Measurements from ENCODE around the gene ECT2L. TPM values are rescaled to one million over a fixed set of nuclear protein-coding genes. Genes with fewer than 3 reads are reported as not detected.

Gene ECT2L
- total RNA-seq, 1 experiment from 2014 or later = not detected

GRCh38 chr6:138837246-138837645, 41.4 kb downstream of the ECT2L start:
- Histone ChIP-seq H3K18ac (ENCODE audit: insufficient read length, low read depth, low read length) (no peak overlapping the region), H3K4me2 (ENCODE audit: insufficient read depth, insufficient read length, low read length) (no peak overlapping the region), H3K27me3 (ENCODE audit: insufficient read depth, low read length) (no peaks in the 10 kb centered on the region), H3K79me2 (ENCODE audit: insufficient read depth, low read length) (no peaks in the 10 kb centered on the region), H4K8ac (replicated peaks; ENCODE audit: insufficient read length, low read depth, low read length) (no peak overlapping the region), H3K9ac (ENCODE audit: extremely low read depth, insufficient read length, low read length) (no peak overlapping the region), H3K79me1 (ENCODE audit: insufficient read depth, low read depth, low read length, poor library complexity, severe bottlenecking) (no peaks in the 10 kb centered on the region), H4K5ac (ENCODE audit: insufficient read length, low read depth, low read length) (no peak overlapping the region), H3K4me1 (ENCODE audit: insufficient read depth, low read length) (no peaks in the 10 kb centered on the region), H3K56ac (ENCODE audit: insufficient read length, low read depth, low read length) (no peak overlapping the region), H2BK20ac (ENCODE audit: low read depth, low read length, poor library complexity, severe bottlenecking) (no peak overlapping the region), H3K23me2 (ENCODE audit: insufficient read length, low read depth, low read length, poor library complexity, severe bottlenecking) (no peaks in the 10 kb centered on the region), H2BK120ac (ENCODE audit: low read depth, low read length, poor library complexity, severe bottlenecking) (no peak overlapping the region), H2AFZ (ENCODE audit: low read length) (no peak overlapping the region), H3K27ac (ENCODE audit: insufficient read length, low read depth, low read length) (no peak overlapping the region), H3K4ac (ENCODE audit: low read depth, low read length) (no peak overlapping the region), H3T11ph (ENCODE audit: low read length) (no peak overlapping the region), H2AK5ac (ENCODE audit: insufficient read length, low read length) (no peak overlapping the region), H3K14ac (ENCODE audit: insufficient read depth, low read length) (no peak overlapping the region), H4K20me1 (ENCODE audit: control insufficient read depth, insufficient read depth, insufficient read length) (no peaks in the 10 kb centered on the region), H2BK5ac (ENCODE audit: insufficient read length, low read length) (no peak overlapping the region), H2BK12ac (ENCODE audit: insufficient read length, low read depth, low read length) (no peak overlapping the region), H2BK15ac (ENCODE audit: low read depth, low read length) (no peak overlapping the region), H3K9me3 (ENCODE audit: control insufficient read depth, low read depth, low read length) (no peaks in the 10 kb centered on the region), H4K91ac (ENCODE audit: insufficient read length, low read depth, low read length) (no peak overlapping the region), H3K23ac (ENCODE audit: insufficient read length, low read depth, low read length) (no peak overlapping the region)
- H3K4me3 Mint-ChIP-seq = no peak overlapping the region
- H3K27ac Mint-ChIP-seq = peak overlapping the region in 1 of 3 experiments; percentile 49; a peak in 2 of 7 replicates
- H3K36me3 Mint-ChIP-seq (ENCODE audit: insufficient read depth in 1 of 3, low read depth in 3 of 3) = no peaks in the 10 kb centered on the region
- no peak for TF ChIP-seq CTCF (conservative IDR thresholded peaks at IDR 0.05)
- peaks cover 0 to 2% of the 10 kb centered on the region in 2 experiments; a peak in 1 of 5 replicates for H3K9me3 Mint-ChIP-seq
- DNase-seq = no peak
- H3K4me1 Mint-ChIP-seq = no peaks in the 10 kb centered on the region
- no CpG with 5 or more reads among the region's 6 CpGs for WGBS (ENCODE audit: extremely low coverage, insufficient read length, low lambda C conversion rate)
- no peaks in the 10 kb centered on the region for H3K27me3 Mint-ChIP-seq (ENCODE audit: low read depth)
